Adipocyte (in vitro differentiated cells): ENCODE results near the gene DNER.
"Not testable (repeated sequence)": the region's sequence is repeated elsewhere in the genome, so short reads cannot be mapped to it uniquely, and the experiment has no call there.

Experiments
- DNase-seq: peaks from one replicate; pipeline ENCODE4 v3.0.0-alpha.2; 2015; ENCODE audit warnings: low read depth
- H3K27me3 ChIP-seq: replicated peaks from 2 replicates; pipeline ENCODE4 v1.7.0; 2013; ENCODE audit warnings: mild to moderate bottlenecking, low read length, moderate library complexity; ENCODE audit not compliant: control insufficient read depth, insufficient read depth
- H3K36me3 ChIP-seq: 2 replicates; pipeline ENCODE4 v1.7.0; 2013; ENCODE audit warnings: low read length, mild to moderate bottlenecking, moderate library complexity; ENCODE audit not compliant: control insufficient read depth, insufficient read depth, severe bottlenecking
- H3K4me1 ChIP-seq: 2 replicates; pipeline ENCODE4 v1.7.0; 2013; ENCODE audit warnings: mild to moderate bottlenecking, low read length, moderate library complexity; ENCODE audit not compliant: control insufficient read depth, insufficient read depth
- H3K4me3 ChIP-seq: 2 replicates; pipeline ENCODE4 v1.7.0; 2013; ENCODE audit warnings: mild to moderate bottlenecking, low read length, moderate library complexity
- H3K9ac ChIP-seq: 2 replicates; pipeline ENCODE4 v1.7.0; 2013; ENCODE audit warnings: mild to moderate bottlenecking, low read length, moderate library complexity
- H3K9me3 ChIP-seq: 2 replicates; pipeline ENCODE4 v1.7.0; 2013; ENCODE audit warnings: mild to moderate bottlenecking, low read length, moderate library complexity; ENCODE audit not compliant: control insufficient read depth

The DNER gene

DNA sequence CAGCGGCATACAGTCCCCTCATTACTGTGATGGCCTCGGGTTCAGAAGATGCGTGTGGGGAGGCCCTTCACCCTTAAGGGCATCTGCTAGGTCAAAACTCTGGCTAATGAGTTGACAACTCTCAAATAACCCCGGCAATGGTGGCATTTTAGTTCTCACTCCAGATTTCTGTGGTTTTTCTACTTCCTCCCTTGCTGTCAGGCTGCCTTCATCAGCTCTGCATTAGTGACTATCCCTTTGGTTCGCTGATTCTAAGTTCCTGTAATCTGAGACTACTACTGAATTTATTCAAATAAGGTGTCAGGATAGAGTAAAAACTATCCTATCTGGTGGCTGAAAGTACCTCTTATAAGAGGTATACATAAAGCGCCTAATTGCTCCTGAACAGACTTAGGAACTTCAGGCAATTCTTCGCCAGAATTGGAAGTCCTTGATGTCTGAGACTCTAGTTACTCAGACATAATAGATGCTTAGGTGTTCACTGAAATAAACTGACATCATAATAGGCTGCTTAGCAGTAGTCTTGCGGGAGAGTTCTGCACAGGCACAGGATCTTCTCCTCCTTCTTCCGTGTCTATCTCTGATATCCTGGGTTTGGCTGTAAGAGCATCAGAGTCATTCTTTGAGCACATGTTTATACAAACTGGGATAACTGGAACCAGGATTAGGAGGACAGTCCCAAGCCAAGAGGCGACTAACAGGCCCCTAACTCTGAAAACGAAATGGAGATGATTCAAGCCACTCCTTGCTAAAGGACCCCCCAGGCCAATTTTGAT lies 194.5 kb downstream of the DNER start:
- H3K36me3 ChIP-seq: no peaks in the 10 kb centered on the region
- H3K4me3 ChIP-seq: no peak overlapping the region
- H3K9ac ChIP-seq: no peak overlapping the region
- H3K9me3 ChIP-seq: no peaks in the 10 kb centered on the region
- H3K27me3 ChIP-seq: no peaks in the 10 kb centered on the region
- DNase-seq: no peak
- no peaks in the 10 kb centered on the region for H3K4me1 ChIP-seq

DNA sequence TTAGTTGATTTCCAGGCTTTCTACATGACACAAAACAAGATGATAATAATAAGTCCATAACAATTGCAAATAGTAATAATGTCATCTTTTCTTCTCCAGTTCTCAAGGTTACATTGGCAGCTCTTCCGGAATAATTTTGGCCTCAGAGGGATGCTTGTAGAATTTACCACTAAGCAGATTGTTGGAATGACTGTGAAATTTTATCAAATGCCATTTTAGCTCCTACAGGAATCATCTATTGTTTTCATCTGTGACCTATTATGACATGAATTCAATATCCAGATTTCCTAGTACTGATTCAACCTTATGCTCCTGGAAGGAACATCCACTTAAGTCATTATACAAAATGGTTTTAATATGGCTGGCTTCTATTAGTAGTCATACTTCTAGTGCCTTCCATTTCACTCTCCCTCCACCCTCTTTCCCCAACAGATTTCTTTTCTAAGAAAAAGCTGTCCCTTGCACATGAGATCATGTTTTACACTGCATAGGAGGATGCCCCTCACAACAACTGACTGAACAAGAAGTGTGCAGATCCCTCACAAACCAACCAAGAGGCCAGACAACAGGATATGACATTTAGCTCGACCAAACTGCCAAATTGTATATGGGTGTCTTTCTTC lies 200.0 kb downstream of the DNER start:
- Histone ChIP-seq H3K36me3 (no peaks in the 10 kb centered on the region), H3K27me3 (no peaks in the 10 kb centered on the region)
- no peak for DNase-seq

GRCh38 chr2:229511524-229511923 lies 202.8 kb downstream of the DNER start:
- Histone ChIP-seq H3K9ac (no peak overlapping the region), H3K27me3 (no peaks in the 10 kb centered on the region), H3K36me3 (no peaks in the 10 kb centered on the region), H3K4me3 (no peak overlapping the region), H3K9me3 (no peaks in the 10 kb centered on the region), H3K4me1 (peaks cover 8% of the 10 kb centered on the region)
- DNase-seq: no peak

More for the DNA sequence above, 200.0 kb downstream of the DNER start:
- Histone ChIP-seq H3K4me3 (no peak overlapping the region), H3K9me3 (no peaks in the 10 kb centered on the region), H3K9ac (no peak overlapping the region), H3K4me1 (peaks cover 8% of the 10 kb centered on the region)

- DNase-seq, H3K36me3 ChIP-seq, H3K4me3 ChIP-seq, H3K9ac ChIP-seq, H3K27me3 ChIP-seq, H3K9me3 ChIP-seq, H3K4me1 ChIP-seq: not testable (repeated sequence)
Measured at GRCh38 chr2:229506699-229507098, 207.7 kb downstream of the DNER start.

- Histone ChIP-seq H3K9ac (no peak overlapping the region), H3K9me3 (peaks cover 3% of the 10 kb centered on the region), H3K27me3 (no peaks in the 10 kb centered on the region), H3K36me3 (no peaks in the 10 kb centered on the region), H3K4me3 (no peak overlapping the region), H3K4me1 (no peaks in the 10 kb centered on the region)
- DNase-seq: peak; percentile 18
Measured at GRCh38 chr2:229501051-229501794, 213.1 kb downstream of the DNER start.

GRCh38 chr2:229492034-229492433 lies 222.3 kb downstream of the DNER start:
- H3K4me1 ChIP-seq: no peaks in the 10 kb centered on the region
- H3K27me3 ChIP-seq: no peaks in the 10 kb centered on the region
- no peak overlapping the region for H3K4me3 ChIP-seq
- no peak for DNase-seq
- no peak overlapping the region for H3K9ac ChIP-seq
- H3K9me3 ChIP-seq: peaks cover 5% of the 10 kb centered on the region
- no peaks in the 10 kb centered on the region for H3K36me3 ChIP-seq

- Histone ChIP-seq H3K9me3 (peaks cover 5% of the 10 kb centered on the region), H3K36me3 (no peaks in the 10 kb centered on the region), H3K4me3 (no peak overlapping the region), H3K4me1 (no peaks in the 10 kb centered on the region), H3K27me3 (no peaks in the 10 kb centered on the region), H3K9ac (no peak overlapping the region)
- no peak for DNase-seq
Measured at GRCh38 chr2:229490167-229490566, 224.2 kb downstream of the DNER start.

DNA sequence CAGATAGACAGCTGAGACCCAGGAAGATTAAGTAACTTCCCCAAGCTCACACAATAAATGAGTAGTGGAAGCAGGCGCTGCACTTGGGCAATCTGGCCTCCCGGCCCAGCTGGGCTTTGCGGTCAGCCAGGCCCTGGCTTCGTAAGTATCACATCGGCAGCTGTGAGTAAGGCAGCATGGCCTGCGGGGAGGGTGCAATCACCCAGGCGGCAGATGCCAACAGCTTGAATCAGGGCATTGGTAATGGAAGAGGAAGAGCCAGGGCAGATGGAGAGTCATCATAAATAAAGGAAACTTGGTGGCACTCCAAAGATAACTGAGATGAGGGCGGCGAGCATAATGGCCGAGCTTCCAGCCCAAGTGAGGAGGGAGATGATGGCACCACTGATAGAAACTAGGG lies 225.3 kb downstream of the DNER start:
- Histone ChIP-seq H3K9ac (no peak overlapping the region), H3K36me3 (no peaks in the 10 kb centered on the region), H3K27me3 (no peaks in the 10 kb centered on the region), H3K4me3 (no peak overlapping the region), H3K4me1 (no peaks in the 10 kb centered on the region), H3K9me3 (peaks cover 5% of the 10 kb centered on the region)
- no peak for DNase-seq

DNA sequence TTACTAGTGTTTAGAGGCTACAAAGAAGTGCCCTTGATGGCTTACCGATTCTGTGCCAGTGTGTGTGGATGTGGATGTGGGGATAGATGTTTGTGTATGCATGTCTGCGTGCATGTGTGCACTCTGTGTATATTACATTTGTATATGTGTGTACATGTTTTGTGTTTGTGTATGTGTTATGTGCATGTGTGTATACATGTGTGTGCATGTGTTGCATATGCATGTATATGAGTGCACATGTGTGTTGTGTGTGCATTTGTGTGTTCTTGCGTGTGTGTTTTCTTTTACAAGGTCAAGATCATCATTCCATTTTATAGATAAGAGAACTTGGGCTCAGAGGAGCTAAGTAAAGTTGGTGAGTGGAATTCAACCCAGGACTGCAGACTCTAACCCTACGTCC lies 226.1 kb downstream of the DNER start:
- Histone ChIP-seq H3K4me3 (no peak overlapping the region), H3K9ac (no peak overlapping the region)
- no peak for DNase-seq

GRCh38 chr2:229486673-229487072 lies 227.7 kb downstream of the DNER start:
- Histone ChIP-seq H3K4me3 (no peak overlapping the region), H3K9me3 (peaks cover 5% of the 10 kb centered on the region), H3K27me3 (no peaks in the 10 kb centered on the region), H3K9ac (no peak overlapping the region), H3K4me1 (no peaks in the 10 kb centered on the region), H3K36me3 (no peaks in the 10 kb centered on the region)
- no peak for DNase-seq

More for the DNA sequence above, 226.1 kb downstream of the DNER start:
- Histone ChIP-seq H3K4me1 (no peaks in the 10 kb centered on the region), H3K9me3 (peaks cover 5% of the 10 kb centered on the region), H3K36me3 (no peaks in the 10 kb centered on the region), H3K27me3 (no peaks in the 10 kb centered on the region)

- Histone ChIP-seq H3K36me3 (no peaks in the 10 kb centered on the region), H3K9ac (no peak overlapping the region), H3K4me1 (no peaks in the 10 kb centered on the region), H3K9me3 (peaks cover 5% of the 10 kb centered on the region), H3K4me3 (no peak overlapping the region), H3K27me3 (no peaks in the 10 kb centered on the region)
- no peak for DNase-seq
Measured at GRCh38 chr2:229485857-229486256, 228.5 kb downstream of the DNER start.
